Heart left ventricle (tissue), 16 donors: ENCODE results near the gene ATAD5. TPM values are rescaled to one million over a fixed set of nuclear protein-coding genes. Genes with fewer than 3 reads are reported as not detected.

ENCODE experiments used
- ATAC-seq, 4 donors: fragments of 200-7000 bp; cut with Tn5 transposase; one replicate each; pipeline ENCODE4 v1.9.1; 2020 to 2022; ENCODE audit warnings: moderate library complexity in 4 of 4, mild to moderate bottlenecking in 3 of 4, moderate number of reproducible peaks in 1 of 4
- DNase-seq, 5 donors: peaks; one replicate each; pipeline ENCODE4 v3.0.0-alpha.2; 2020
- H3K27ac ChIP-seq, 12 donors: fragments of 200-600 bp; sonication (generic) in 4 of 12; one replicate each; pipeline versions ENCODE4 v1.5.0 to v1.8.0; 2016 to 2022; ENCODE audit warnings: mild to moderate bottlenecking in 2 of 12
- H3K27me3 ChIP-seq, 9 donors: fragments of 200-600 bp; sonication (generic) in 2 of 9; one replicate each; pipeline versions ENCODE4 v1.5.1 to v1.8.0; 2016 to 2022; ENCODE audit warnings: mild to moderate bottlenecking in 3 of 9
- H3K36me3 ChIP-seq, 9 donors: fragments of 200-600 bp; sonication (generic) in 2 of 9; one replicate each; pipeline versions ENCODE4 v1.5.0 to v1.8.0; 2018 to 2022; ENCODE audit warnings: mild to moderate bottlenecking in 2 of 9
- H3K4me1 ChIP-seq, 12 donors: fragments of 200-600 bp; sonication (generic) in 4 of 12; one replicate each; pipeline versions ENCODE4 v1.5.0 to v1.8.0; 2016 to 2022; ENCODE audit warnings: mild to moderate bottlenecking in 3 of 12
- H3K4me3 ChIP-seq, 12 donors: fragments of 200-600 bp; sonication (generic) in 4 of 12; one replicate each; pipeline versions ENCODE4 v1.5.0 to v1.8.0; 2017 to 2022; ENCODE audit warnings: mild to moderate bottlenecking in 9 of 12, moderate library complexity in 4 of 12
- H3K9me3 ChIP-seq, 12 donors: fragments of 200-600 bp; sonication (generic) in 4 of 12; one replicate each; pipeline versions ENCODE4 v1.5.0 to v1.8.0; 2016 to 2022; ENCODE audit warnings: mild to moderate bottlenecking in 1 of 12
- CTCF ChIP-seq, 12 donors: fragments of 200-600 bp; sonication (generic) in 4 of 12; IDR thresholded peaks; one replicate each; pipeline versions ENCODE4 v1.5.0 to v1.8.0; 2018 to 2022; ENCODE audit warnings: antibody characterized with exemption in 12 of 12, mild to moderate bottlenecking in 5 of 12
- POLR2A ChIP-seq, 2 donors: fragments of 450-650 bp; IDR thresholded peaks; one replicate each; pipeline ENCODE4 v1.6.1; 2017; ENCODE audit warnings: antibody characterized with exemption in 2 of 2, mild to moderate bottlenecking in 2 of 2, moderate library complexity in 2 of 2
- WGBS, 4 donors: extraction: QIAGEN DNeasy Blood & Tissue Kit in 2 of 4; methylation state at CpG; one replicate each; pipeline versions ENCODE4 v1.1.5 to v1.1.7; 2013 to 2018; 5-methylcytosine and 5-hydroxymethylcytosine counted together
- intact Hi-C, 10 donors: fragments of 100-400 bp; cut with DNase I; formaldehyde crosslinking; loops; one replicate each; pipeline versions ENCODE4 v1.11.1 to v1.14.2; 2022
- polyA plus RNA-seq, 2 donors: library from polyadenylated mRNA; stranded (reverse); fragments of 200-250 nt; gene quantifications; one replicate each; pipeline ENCODE4 v1.2.3, GENCODE V29; 2013
- total RNA-seq, 9 donors: library from RNA; depleted of rRNA in 2 of 9; stranded (reverse); fragments of >200 nt in 2 of 9; fragmentation: NEBNext Ultra II Directional in 3 of 9; extraction: Animal tissue kit (Norgen Biotek cat#: 25700) in 3 of 9; gene quantifications; one replicate each; pipeline versions ENCODE4 v1.1.0 to v1.2.4, GENCODE V29; 2016 to 2023
- donor health status: ischemic (EF 13 %, LVEDD 7.1; RV severe dilation, severe dysfunction).
- donor health status: healthy with polysubstance abuse.
- donor health status: DM: no; HTN: yes; CAD: no.
- donor health status: DM: no; HTN: no; CAD: no.
- donor health status: ischemic (EF 25% LVEDD 6.9; RV normal size, moderate dysfunction).
- donor health status: ischemic (EF 25% LVEDD 5.7; RV mildly dilated, moderate dysfunction).
- donor health status: healthy.
- donor health status: DM: yes; HTN: yes; CAD: no.
- donor health status: ischemic (EF 35%, LVEDD 5.7; RV mildly dilated, moderate dysfunction).
- donor health status: nonischemic (EF 11% LVEDD 7.7; RV severe dilation, severe dysfunction).
- donor health status: DM: yes; HTN: yes; CAD: no.
- donor health status: PGD.
- donor health status: ischemic (EF 29% LVEDD 5.4; RV normal size, mild dysfunction).
- donor health status: nonischemic (EF 23%, LVEDD 6.1; RV moderate dilation, normal function).

The ATAD5 gene
- total and polyA plus RNA-seq, 11 donors: 0.25 to 2.5 (median 0.40) TPM

GRCh38 chr17:30920683-30921543, 89.1 kb downstream of the ATAD5 start:
- H3K27ac ChIP-seq: peak overlapping the region in 8 of 12 donors; percentile 29 to 86 (median 66)
- TF ChIP-seq POLR2A (IDR thresholded peaks at IDR 0.05): no peak
- TF ChIP-seq CTCF (IDR thresholded peaks at IDR 0.05): no peak

GRCh38 chr17:30921544-30922196, 89.9 kb downstream of the ATAD5 start, which contains the start of gene ADAP2:
TSS of gene ADAP2 (plus strand) at chr17:30921945. CDS start at chr17:30922015, 70 bp downstream.
- TF ChIP-seq CTCF (IDR thresholded peaks at IDR 0.05): no peak
- peak in 1 of 2 donors; percentile 40 for TF ChIP-seq POLR2A (IDR thresholded peaks at IDR 0.05)
- peak in 3 of 4 donors; percentile 80 to 90 (median 89) for ATAC-seq
- Histone ChIP-seq H3K36me3 (peaks cover 0 to 19% (median 0%) of the 10 kb centered on the region in 9 donors), H3K27me3 (peaks cover 0 to 41% (median 18%) of the 10 kb centered on the region in 9 donors), H3K4me1 (peaks cover 0 to 24% (median 6%) of the 10 kb centered on the region in 12 donors), H3K9me3 (no peaks in the 10 kb centered on the region), H3K27ac (peak within 1 kb of the TSS in 11 of 12 donors; percentile 49 to 86 (median 69)), H3K4me3 (peak within 1 kb of the TSS; percentile 16 to 75 (median 60))
- intact Hi-C loops: loop anchor here in 2 of 10 donors (5.0 kb wide), 1 partner anchor 46 kb away; no protein-coding TSS in a partner anchor
- 4 to 23% (median 8%) methylated on average over 11 to 60 of the region's 60 CpGs for WGBS, 4 donors
- DNase-seq: peak; percentile 62 to 87 (median 74)

More at GRCh38 chr17:30920683-30921543, 89.1 kb downstream of the ATAD5 start:
- Histone ChIP-seq H3K27me3 (peaks cover 0 to 36% (median 18%) of the 10 kb centered on the region in 9 donors), H3K9me3 (no peaks in the 10 kb centered on the region), H3K4me3 (peak overlapping the region in 8 of 12 donors; percentile 52 to 75 (median 66)), H3K4me1 (peaks cover 0 to 24% (median 6%) of the 10 kb centered on the region in 12 donors), H3K36me3 (peaks cover 0 to 11% (median 0%) of the 10 kb centered on the region in 9 donors)
- DNase-seq (no peak), ATAC-seq (no peak)
- WGBS, 4 donors: 84 to 92% (median 88%) methylated on average over 11 of the region's 11 CpGs
- intact Hi-C loops: loop anchor here in 2 of 10 donors (5.0 kb wide), 1 partner anchor 46 kb away; no protein-coding TSS in a partner anchor

GRCh38 chr17:30922235-30923030, 90.7 kb downstream of the ATAD5 start:
- ATAC-seq (peak in 2 of 4 donors; percentile 36 to 47), DNase-seq (peak in 4 of 5 donors; percentile 10 to 68 (median 28))
- Histone ChIP-seq H3K27me3 (peaks cover 0 to 41% (median 18%) of the 10 kb centered on the region in 9 donors), H3K36me3 (peaks cover 0 to 23% (median 0%) of the 10 kb centered on the region in 9 donors), H3K4me3 (peak overlapping the region; percentile 16 to 75 (median 60)), H3K4me1 (peaks cover 0 to 24% (median 6%) of the 10 kb centered on the region in 12 donors), H3K27ac (peak overlapping the region in 11 of 12 donors; percentile 49 to 86 (median 69)), H3K9me3 (no peaks in the 10 kb centered on the region)
- WGBS, 4 donors: 1 to 4% (median 3%) methylated on average over 53 to 66 of the region's 66 CpGs
- intact Hi-C loops: loop anchor here in 2 of 10 donors (5.0 kb wide), 1 partner anchor 45 kb away; no protein-coding TSS in a partner anchor
- TF ChIP-seq CTCF (IDR thresholded peaks at IDR 0.05) (no peak), POLR2A (IDR thresholded peaks at IDR 0.05) (no peak)
